ENCODE measurements around the gene B4GALT2. TPM values are rescaled to one million over a fixed set of nuclear protein-coding genes. Genes with fewer than 3 reads are reported as not detected.

Gene B4GALT2
- total RNA-seq, 2 experiments from 2014 or later, result 0.57 to 1.4 TPM

DNA sequence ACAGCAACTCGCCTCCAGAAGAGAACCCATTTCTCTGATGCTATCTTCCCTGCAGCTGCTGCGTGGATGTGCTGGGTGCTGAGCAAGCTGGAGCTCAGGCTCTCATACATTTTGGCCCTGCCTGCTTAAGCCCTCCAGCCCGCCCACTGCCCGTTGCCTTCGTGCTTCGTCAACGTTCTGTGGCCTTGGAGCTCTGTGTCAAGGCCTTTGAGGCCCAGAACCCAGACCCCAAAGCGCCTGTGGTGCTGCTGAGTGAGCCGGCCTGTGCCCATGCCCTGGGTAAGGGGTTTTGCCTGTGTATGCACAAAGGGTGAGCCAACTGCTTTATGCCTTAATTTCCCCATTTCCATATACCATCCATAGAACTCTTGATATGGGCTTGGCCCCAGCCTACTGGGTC, 8.1 kb upstream of the B4GALT2 start:
- Histone ChIP-seq H3K9me3 (ENCODE audit: low read length) (no peaks in the 10 kb centered on the region), H3K9me2 (ENCODE audit: insufficient read depth, low read length) (no peaks in the 10 kb centered on the region), H3K79me2 (ENCODE audit: insufficient read depth, low read depth, low read length) (peaks cover 10% of the 10 kb centered on the region; the same call in 1 of the 2 replicates), H3K27ac (ENCODE audit: low read depth, low read length, poor library complexity, severe bottlenecking) (no peak overlapping the region), H2AFZ (ENCODE audit: low read length) (no peak overlapping the region), H4K20me1 (ENCODE audit: insufficient read depth, low read length) (0 out of 2 replicates have a peak, but pooled peaks cover 3% of the 10 kb centered on the region), H3K4me2 (ENCODE audit: low read length) (peak overlapping the region; percentile 98), H3K4me3 (ENCODE audit: low read depth, low read length, poor library complexity, severe bottlenecking) (peak overlapping the region; percentile 89), H3K36me3 (ENCODE audit: insufficient read depth, low read length) (peaks cover 27% of the 10 kb centered on the region), H3K4me1 (ENCODE audit: insufficient read depth, low read length, poor library complexity, severe bottlenecking) (peaks cover 19% of the 10 kb centered on the region)
- TF ChIP-seq EZH2phosphoT487 (IDR thresholded peaks at IDR 0.05; ENCODE audit: borderline replicate concordance, low read depth, low read length), result no peak
- TF ChIP-seq, protein P1, sequence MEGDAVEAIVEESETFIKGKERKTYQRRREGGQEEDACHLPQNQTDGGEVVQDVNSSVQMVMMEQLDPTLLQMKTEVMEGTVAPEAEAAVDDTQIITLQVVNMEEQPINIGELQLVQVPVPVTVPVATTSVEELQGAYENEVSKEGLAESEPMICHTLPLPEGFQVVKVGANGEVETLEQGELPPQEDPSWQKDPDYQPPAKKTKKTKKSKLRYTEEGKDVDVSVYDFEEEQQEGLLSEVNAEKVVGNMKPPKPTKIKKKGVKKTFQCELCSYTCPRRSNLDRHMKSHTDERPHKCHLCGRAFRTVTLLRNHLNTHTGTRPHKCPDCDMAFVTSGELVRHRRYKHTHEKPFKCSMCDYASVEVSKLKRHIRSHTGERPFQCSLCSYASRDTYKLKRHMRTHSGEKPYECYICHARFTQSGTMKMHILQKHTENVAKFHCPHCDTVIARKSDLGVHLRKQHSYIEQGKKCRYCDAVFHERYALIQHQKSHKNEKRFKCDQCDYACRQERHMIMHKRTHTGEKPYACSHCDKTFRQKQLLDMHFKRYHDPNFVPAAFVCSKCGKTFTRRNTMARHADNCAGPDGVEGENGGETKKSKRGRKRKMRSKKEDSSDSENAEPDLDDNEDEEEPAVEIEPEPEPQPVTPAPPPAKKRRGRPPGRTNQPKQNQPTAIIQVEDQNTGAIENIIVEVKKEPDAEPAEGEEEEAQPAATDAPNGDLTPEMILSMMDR (conservative IDR thresholded peaks at IDR 0.05; ENCODE audit: low read length), result no peak
- no TSS peak for BruUV-seq (replicated peaks)
- ChIA-PET CTCF (ENCODE audit: unreplicated experiment) (no interaction called here), POLR2A (interaction anchor here (0.6 to 1.1 kb wide), 4 partner anchors 17 to 1690 kb away, joined by 3 to 4 read pairs (median 4); no protein-coding TSS in a partner anchor)
- no peak for DNase-seq (ENCODE audit: low spot score)
- intact Hi-C loops (cut with micrococcal nuclease; ENCODE audit: unreplicated experiment), result no loop called here

DNA sequence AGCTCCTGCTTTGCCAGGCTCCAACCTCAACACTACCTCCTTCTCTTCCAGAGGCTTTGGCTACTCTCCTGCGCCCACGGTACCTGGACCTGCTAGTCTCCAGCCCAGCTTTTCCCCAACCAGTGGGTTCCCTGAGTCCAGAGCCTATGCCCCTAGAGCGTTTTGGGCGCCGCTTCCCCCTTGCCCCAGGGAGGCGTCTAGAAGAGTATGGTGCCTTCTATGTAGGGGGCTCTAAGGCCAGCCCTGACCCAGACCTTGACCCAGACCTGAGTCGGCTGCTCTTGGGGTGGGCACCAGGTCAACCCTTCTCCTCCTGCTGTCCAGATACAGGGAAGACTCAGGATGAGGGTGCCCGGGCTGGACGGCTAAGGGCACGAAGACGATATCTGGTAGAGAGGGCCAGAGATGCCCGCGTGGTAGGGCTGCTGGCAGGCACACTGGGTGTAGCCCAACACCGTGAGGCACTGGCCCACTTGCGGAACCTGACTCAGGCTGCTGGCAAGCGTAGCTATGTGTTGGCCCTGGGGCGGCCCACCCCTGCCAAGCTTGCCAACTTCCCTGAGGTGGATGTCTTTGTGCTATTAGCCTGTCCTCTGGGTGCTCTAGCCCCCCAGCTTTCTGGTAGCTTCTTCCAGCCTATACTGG, 7.6 kb upstream of the B4GALT2 start:
- BruUV-seq (replicated peaks), result no TSS peak
- TF ChIP-seq, protein P1 (conservative IDR thresholded peaks at IDR 0.05; ENCODE audit: low read length), result no peak
- TF ChIP-seq EZH2phosphoT487 (IDR thresholded peaks at IDR 0.05; ENCODE audit: borderline replicate concordance, low read depth, low read length), result no peak
- no peaks in the 10 kb centered on the region for H3K9me2 ChIP-seq (ENCODE audit: insufficient read depth, low read length)
- H3K4me1 ChIP-seq (ENCODE audit: insufficient read depth, low read length, poor library complexity, severe bottlenecking), result peaks cover 24% of the 10 kb centered on the region
- H2AFZ ChIP-seq (ENCODE audit: low read length), result no peak overlapping the region
- DNase-seq (ENCODE audit: low spot score), result no peak
- CTCF ChIA-PET (ENCODE audit: unreplicated experiment), result no interaction called here
- 0 out of 2 replicates have a peak, but pooled peaks cover 9% of the 10 kb centered on the region for H4K20me1 ChIP-seq (ENCODE audit: insufficient read depth, low read length)
- peak overlapping the region; percentile 89 for H3K4me3 ChIP-seq (ENCODE audit: low read depth, low read length, poor library complexity, severe bottlenecking)
- H3K36me3 ChIP-seq (ENCODE audit: insufficient read depth, low read length), result peaks cover 33% of the 10 kb centered on the region
- no peaks in the 10 kb centered on the region for H3K9me3 ChIP-seq (ENCODE audit: low read length)
- no peak overlapping the region for H3K27ac ChIP-seq (ENCODE audit: low read depth, low read length, poor library complexity, severe bottlenecking)
- POLR2A ChIA-PET, result interaction anchor here (0.6 kb wide), 1 partner anchor 1689 kb away, joined by 3 read pairs; no protein-coding TSS in a partner anchor
- peak overlapping the region; percentile 98 for H3K4me2 ChIP-seq (ENCODE audit: low read length)
- intact Hi-C loops (cut with micrococcal nuclease; ENCODE audit: unreplicated experiment), result no loop called here
- peaks cover 10% of the 10 kb centered on the region; the same call in 1 of the 2 replicates for H3K79me2 ChIP-seq (ENCODE audit: insufficient read depth, low read depth, low read length)

DNA sequence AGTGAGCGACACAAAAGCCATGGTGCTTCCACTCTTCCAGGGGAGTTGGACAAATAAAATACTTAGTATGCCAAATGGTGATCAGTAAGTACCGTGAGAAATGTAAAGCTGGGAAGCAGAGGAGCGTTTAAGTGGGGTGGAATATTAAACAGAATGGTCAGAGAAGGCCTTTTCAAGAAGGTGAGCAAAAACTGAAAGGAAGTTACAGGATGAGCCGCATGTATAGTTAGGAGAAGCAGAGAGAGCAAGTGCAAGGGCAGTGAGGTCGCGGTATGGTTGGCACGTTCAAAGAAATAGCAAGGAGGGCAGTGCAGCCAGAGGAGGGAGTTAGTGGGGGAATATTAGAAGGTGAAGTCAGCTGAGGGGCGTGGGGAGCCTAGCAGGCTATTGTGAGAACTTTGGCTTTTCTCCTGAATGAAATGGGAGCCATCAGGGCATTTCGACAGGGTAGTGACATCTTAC, 5.0 kb upstream of the B4GALT2 start:
- Histone ChIP-seq H3K36me3 (ENCODE audit: insufficient read depth, low read length) (peaks cover 56% of the 10 kb centered on the region), H2AFZ (ENCODE audit: low read length) (peak overlapping the region; percentile 69; the same call in 1 of the 2 replicates), H3K27ac (ENCODE audit: low read depth, low read length, poor library complexity, severe bottlenecking) (peak overlapping the region; percentile 23), H3K4me3 (ENCODE audit: low read depth, low read length, poor library complexity, severe bottlenecking) (peak overlapping the region; percentile 94), H3K9me3 (ENCODE audit: low read length) (no peaks in the 10 kb centered on the region), H4K20me1 (ENCODE audit: insufficient read depth, low read length) (0 out of 2 replicates have a peak, but pooled peaks cover 9% of the 10 kb centered on the region), H3K79me2 (ENCODE audit: insufficient read depth, low read depth, low read length) (peaks cover 10% of the 10 kb centered on the region; the same call in 1 of the 2 replicates), H3K4me1 (ENCODE audit: insufficient read depth, low read length, poor library complexity, severe bottlenecking) (peaks cover 24% of the 10 kb centered on the region), H3K9me2 (ENCODE audit: insufficient read depth, low read length) (no peaks in the 10 kb centered on the region), H3K4me2 (ENCODE audit: low read length) (peak overlapping the region; percentile 90)
- intact Hi-C loops (cut with micrococcal nuclease; ENCODE audit: unreplicated experiment), result loop anchor here (1.0 to 2.0 kb wide), 2 partner anchors 17 to 28 kb away; partner anchors contain the start of genes CCDC24 and IPO13
- TF ChIP-seq, protein P1 (conservative IDR thresholded peaks at IDR 0.05; ENCODE audit: low read length), result no peak
- no peak for TF ChIP-seq EZH2phosphoT487 (IDR thresholded peaks at IDR 0.05; ENCODE audit: borderline replicate concordance, low read depth, low read length)
- no TSS peak for BruUV-seq (replicated peaks)
- ChIA-PET POLR2A (interaction anchor here (1.2 kb wide), 1 partner anchor 25 kb away, joined by 3 read pairs; no protein-coding TSS in a partner anchor), CTCF (ENCODE audit: unreplicated experiment) (no interaction called here)
- DNase-seq (ENCODE audit: low spot score), result no peak
